Upper lobe of left lung (tissue), 6 donors: Measurements from ENCODE around the gene CYLD. TPM values are rescaled to one million over a fixed set of nuclear protein-coding genes. Genes with fewer than 3 reads are reported as not detected.

Experiments
- ATAC-seq, 2 donors: fragments of 200-7000 bp; cut with Tn5 transposase; one replicate each; pipeline ENCODE4 v1.9.1; 2022; ENCODE audit warnings: mild to moderate bottlenecking in 2 of 2, moderate library complexity in 2 of 2; ENCODE audit not compliant: low FRiP score in 2 of 2
- DNase-seq, 2 donors: peaks; one replicate each; pipeline ENCODE4 v3.0.0-alpha.2; 2019 to 2020
- H3K27ac ChIP-seq, 4 donors: fragments of 200-600 bp; sonication (generic); one replicate each; pipeline ENCODE4 v1.5.1; 2016 to 2019
- H3K27me3 ChIP-seq, 4 donors: fragments of 200-600 bp; sonication (generic); one replicate each; pipeline ENCODE4 v1.5.1; 2017 to 2019
- H3K36me3 ChIP-seq, 4 donors: fragments of 200-600 bp; sonication (generic); one replicate each; pipeline ENCODE4 v1.5.1; 2016 to 2019
- H3K4me1 ChIP-seq, 4 donors: fragments of 200-600 bp; sonication (generic); one replicate each; pipeline ENCODE4 v1.5.1; 2018 to 2019
- H3K4me3 ChIP-seq, 4 donors: fragments of 200-600 bp; sonication (generic); one replicate each; pipeline ENCODE4 v1.5.1; 2017 to 2019; ENCODE audit warnings: mild to moderate bottlenecking in 2 of 4, moderate library complexity in 1 of 4
- H3K9me3 ChIP-seq, 4 donors: fragments of 200-600 bp; sonication (generic); one replicate each; pipeline ENCODE4 v1.5.1; 2018 to 2019
- EP300 ChIP-seq, 4 donors: sonication (generic); formaldehyde crosslinking; IDR thresholded peaks; one replicate each; pipeline ENCODE4 v1.5.1; 2017; ENCODE audit warnings: antibody characterized with exemption in 4 of 4, control low read depth in 2 of 4
- POLR2A ChIP-seq, 4 donors: fragments of 450-650 bp; IDR thresholded peaks; one replicate each; pipeline ENCODE4 v1.5.1; 2016 to 2017; ENCODE audit warnings: antibody characterized with exemption in 4 of 4, mild to moderate bottlenecking in 2 of 4
- POLR2AphosphoS5 ChIP-seq, 2 donors: sonication (generic); formaldehyde crosslinking; IDR thresholded peaks; one replicate each; pipeline ENCODE4 v1.5.1; 2017; ENCODE audit warnings: antibody characterized with exemption in 2 of 2
- WGBS, 2 donors: methylation state at CpG; one replicate each; pipeline ENCODE4 v1.1.5; 2017 to 2018; 5-methylcytosine and 5-hydroxymethylcytosine counted together
- total RNA-seq, 6 donors: library from RNA; depleted of rRNA in 4 of 6; stranded (reverse); fragments of >200 nt in 4 of 6; gene quantifications; one replicate each; pipeline versions ENCODE4 v1.1.0 to v1.2.1, GENCODE V29; 2016 to 2021
- TF ChIP-seq, protein P1 (sequence below), 6 experiments: fragments of 450-650 bp in 4 of 6; fragments of 200-600 bp in 2 of 6; sonication (generic) in 2 of 6; IDR thresholded peaks; one replicate each; pipeline ENCODE4 v1.5.1; 2016 to 2019; ENCODE audit warnings: antibody characterized with exemption in 6 of 6
- donor health status: DM: no; HTN: no; CAD: no; lungs with moderate emphysema.
- donor health status: DM: no; HTN: yes; CAD: no; lungs with severe emphysema.

Gene CYLD
- total RNA-seq, 6 donors from 2014 or later = 25.5 to 72.1 (median 46.1) TPM

DNA sequence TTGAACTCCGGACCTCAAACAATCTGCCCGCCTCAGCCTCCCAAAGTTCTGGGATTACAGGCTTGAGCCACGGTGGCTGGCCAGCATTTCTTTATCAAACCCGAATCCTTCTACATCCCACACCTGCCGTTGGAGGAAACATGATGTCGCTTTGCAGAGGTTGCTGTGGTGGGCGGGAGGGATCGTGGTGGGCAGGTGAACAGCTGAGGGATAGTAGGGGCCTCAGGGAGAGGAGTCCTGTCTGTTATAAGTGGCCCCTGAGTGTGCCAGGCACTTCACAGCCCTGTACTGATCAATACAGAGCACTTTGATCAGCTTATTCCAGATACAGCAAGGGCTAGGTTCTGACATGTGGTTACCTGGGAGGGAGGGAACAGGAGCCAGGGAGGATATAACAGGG, 76.5 kb downstream of the CYLD start:
- H3K9me3 ChIP-seq = no peaks in the 10 kb centered on the region
- 87 to 90% methylated on average over 8 of the region's 8 CpGs for WGBS, 2 donors

DNA sequence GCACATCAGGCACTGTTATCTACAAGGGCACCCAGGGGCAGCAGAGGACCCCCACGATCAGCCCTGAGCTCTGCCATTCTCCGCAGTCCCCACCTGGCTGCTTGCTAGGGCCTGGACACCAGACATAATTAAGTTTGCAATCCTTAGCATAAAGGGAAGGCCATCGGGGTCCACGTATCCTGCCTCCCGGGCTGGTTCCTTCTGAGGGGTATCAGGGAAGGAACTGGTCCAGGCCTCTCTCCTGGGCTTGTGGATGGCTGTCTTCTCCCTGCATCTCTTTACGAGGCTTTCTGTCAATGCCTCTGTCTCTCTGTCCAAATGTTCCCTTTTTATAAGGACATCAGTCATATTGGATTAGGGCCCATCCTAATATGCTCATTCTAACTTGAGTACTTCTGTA, 77.8 kb downstream of the CYLD start:
- H3K27me3 ChIP-seq = no peaks in the 10 kb centered on the region
- no peaks in the 10 kb centered on the region for H3K9me3 ChIP-seq
- H3K4me1 ChIP-seq = no peaks in the 10 kb centered on the region
- H3K27ac ChIP-seq = no peak overlapping the region
- no peak for DNase-seq
- no peak for ATAC-seq
- H3K4me3 ChIP-seq = no peak overlapping the region
- no peak for TF ChIP-seq EP300 (IDR thresholded peaks at IDR 0.05)
- no peak for TF ChIP-seq POLR2A (IDR thresholded peaks at IDR 0.05)
- TF ChIP-seq POLR2AphosphoS5 (IDR thresholded peaks at IDR 0.05) = no peak
- TF ChIP-seq, protein P1, sequence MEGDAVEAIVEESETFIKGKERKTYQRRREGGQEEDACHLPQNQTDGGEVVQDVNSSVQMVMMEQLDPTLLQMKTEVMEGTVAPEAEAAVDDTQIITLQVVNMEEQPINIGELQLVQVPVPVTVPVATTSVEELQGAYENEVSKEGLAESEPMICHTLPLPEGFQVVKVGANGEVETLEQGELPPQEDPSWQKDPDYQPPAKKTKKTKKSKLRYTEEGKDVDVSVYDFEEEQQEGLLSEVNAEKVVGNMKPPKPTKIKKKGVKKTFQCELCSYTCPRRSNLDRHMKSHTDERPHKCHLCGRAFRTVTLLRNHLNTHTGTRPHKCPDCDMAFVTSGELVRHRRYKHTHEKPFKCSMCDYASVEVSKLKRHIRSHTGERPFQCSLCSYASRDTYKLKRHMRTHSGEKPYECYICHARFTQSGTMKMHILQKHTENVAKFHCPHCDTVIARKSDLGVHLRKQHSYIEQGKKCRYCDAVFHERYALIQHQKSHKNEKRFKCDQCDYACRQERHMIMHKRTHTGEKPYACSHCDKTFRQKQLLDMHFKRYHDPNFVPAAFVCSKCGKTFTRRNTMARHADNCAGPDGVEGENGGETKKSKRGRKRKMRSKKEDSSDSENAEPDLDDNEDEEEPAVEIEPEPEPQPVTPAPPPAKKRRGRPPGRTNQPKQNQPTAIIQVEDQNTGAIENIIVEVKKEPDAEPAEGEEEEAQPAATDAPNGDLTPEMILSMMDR (IDR thresholded peaks at IDR 0.05) = no peak
- 89 to 92% methylated on average over 6 of the region's 6 CpGs for WGBS, 2 donors
- no peaks in the 10 kb centered on the region for H3K36me3 ChIP-seq

More for the DNA sequence above, 76.5 kb downstream of the CYLD start:
- Histone ChIP-seq H3K27ac (no peak overlapping the region), H3K27me3 (no peaks in the 10 kb centered on the region), H3K4me1 (no peaks in the 10 kb centered on the region), H3K4me3 (no peak overlapping the region), H3K36me3 (no peaks in the 10 kb centered on the region)
- TF ChIP-seq, protein P1 (IDR thresholded peaks at IDR 0.05) = no peak
- TF ChIP-seq POLR2A (IDR thresholded peaks at IDR 0.05) = no peak
- no peak for TF ChIP-seq EP300 (IDR thresholded peaks at IDR 0.05)
- TF ChIP-seq POLR2AphosphoS5 (IDR thresholded peaks at IDR 0.05) = no peak
- ATAC-seq = no peak
- no peak for DNase-seq

DNA sequence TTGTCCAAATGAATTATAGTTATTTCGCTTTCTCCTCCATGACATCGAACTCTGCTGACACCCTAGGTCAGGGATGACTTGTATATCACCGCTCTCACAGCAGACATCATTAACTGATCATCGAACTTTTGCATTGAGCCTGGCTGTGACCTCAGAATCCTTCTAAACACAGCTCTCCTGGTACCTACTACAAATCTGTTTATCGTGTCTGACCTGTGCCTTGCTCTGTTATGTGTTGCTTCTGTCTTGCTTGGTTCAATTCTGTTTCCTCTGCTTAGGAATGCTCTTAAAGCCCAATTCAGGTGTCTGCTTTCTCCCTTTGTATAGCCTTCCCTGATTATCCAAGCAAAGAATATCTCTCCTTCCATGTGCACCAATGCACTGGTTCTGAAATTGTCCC, 78.3 kb downstream of the CYLD start:
- WGBS, 2 donors = 94 to 96% methylated on average over 5 of the region's 5 CpGs
- TF ChIP-seq POLR2AphosphoS5 (IDR thresholded peaks at IDR 0.05) (no peak), POLR2A (IDR thresholded peaks at IDR 0.05) (no peak), EP300 (IDR thresholded peaks at IDR 0.05) (no peak)
- TF ChIP-seq, protein P1 (IDR thresholded peaks at IDR 0.05) = no peak
- H3K36me3 ChIP-seq = no peaks in the 10 kb centered on the region
- no peaks in the 10 kb centered on the region for H3K4me1 ChIP-seq
- no peak overlapping the region for H3K4me3 ChIP-seq
- ATAC-seq (no peak), DNase-seq (no peak)
- no peaks in the 10 kb centered on the region for H3K27me3 ChIP-seq
- no peak overlapping the region for H3K27ac ChIP-seq
- no peaks in the 10 kb centered on the region for H3K9me3 ChIP-seq

DNA sequence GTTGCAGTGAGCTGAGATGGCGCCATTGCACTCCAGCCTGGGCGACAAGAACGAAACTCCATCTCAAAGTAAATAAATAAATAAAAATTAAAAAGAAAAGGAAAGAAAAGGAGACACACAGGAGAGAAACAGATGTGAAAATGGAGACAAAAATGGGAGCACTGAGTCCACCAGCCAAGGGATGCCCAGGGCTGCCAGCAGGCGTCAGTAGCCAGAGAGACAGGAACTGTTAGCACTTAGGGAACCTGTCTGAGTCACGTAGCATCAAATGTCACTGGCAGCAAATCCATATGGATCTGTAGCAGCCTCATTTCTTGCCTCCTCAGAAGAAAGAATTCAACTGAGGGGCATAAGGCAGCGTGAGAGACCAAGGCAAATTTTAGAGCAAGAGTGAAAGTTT, 79.7 kb downstream of the CYLD start:
- Histone ChIP-seq H3K9me3 (no peaks in the 10 kb centered on the region), H3K27ac (no peak overlapping the region), H3K4me1 (no peaks in the 10 kb centered on the region), H3K4me3 (no peak overlapping the region), H3K36me3 (no peaks in the 10 kb centered on the region), H3K27me3 (no peaks in the 10 kb centered on the region)
- TF ChIP-seq POLR2AphosphoS5 (IDR thresholded peaks at IDR 0.05) (no peak), POLR2A (IDR thresholded peaks at IDR 0.05) (no peak), EP300 (IDR thresholded peaks at IDR 0.05) (no peak)
- TF ChIP-seq, protein P1 (IDR thresholded peaks at IDR 0.05) = no peak
- ATAC-seq = no peak
- 81 to 82% methylated on average over 6 of the region's 6 CpGs for WGBS, 2 donors
- no peak for DNase-seq

DNA sequence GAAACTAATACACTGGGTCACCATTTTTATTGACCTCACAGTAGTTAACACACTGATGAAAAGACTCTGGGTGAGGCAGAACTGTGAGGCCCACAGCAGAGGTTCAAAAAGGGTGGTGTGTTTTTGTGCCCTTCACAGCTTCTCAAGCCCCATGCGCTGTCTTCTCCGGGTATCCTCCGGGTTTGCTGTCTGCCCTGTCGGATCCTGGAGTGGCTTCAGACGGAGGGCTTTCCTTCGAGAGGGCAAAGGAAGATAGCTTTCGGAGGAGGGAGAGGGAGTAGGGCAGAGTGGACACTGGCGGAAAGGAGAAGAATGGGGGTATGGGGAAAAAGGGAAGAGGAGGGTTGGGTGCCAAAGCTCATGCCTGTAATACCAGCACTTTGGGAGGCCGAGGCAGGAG, 80.8 kb downstream of the CYLD start:
- Histone ChIP-seq H3K9me3 (no peaks in the 10 kb centered on the region), H3K36me3 (no peaks in the 10 kb centered on the region), H3K27ac (no peak overlapping the region), H3K27me3 (no peaks in the 10 kb centered on the region), H3K4me1 (no peaks in the 10 kb centered on the region), H3K4me3 (no peak overlapping the region)
- DNase-seq (no peak), ATAC-seq (no peak)
- 91 to 96% methylated on average over 9 of the region's 9 CpGs for WGBS, 2 donors
- TF ChIP-seq, protein P1 (IDR thresholded peaks at IDR 0.05) = no peak
- no peak for TF ChIP-seq EP300 (IDR thresholded peaks at IDR 0.05)
- TF ChIP-seq POLR2A (IDR thresholded peaks at IDR 0.05) = no peak
- no peak for TF ChIP-seq POLR2AphosphoS5 (IDR thresholded peaks at IDR 0.05)
